Kidney (tissue), 14 donors: ENCODE results near the gene ROMO1. TPM values are rescaled to one million over a fixed set of nuclear protein-coding genes. Genes with fewer than 3 reads are reported as not detected.
"Not testable (repeated sequence)": the region's sequence is repeated elsewhere in the genome, so short reads cannot be mapped to it uniquely, and the experiment has no call there.

Source experiments
- DNase-seq, 5 donors: peaks; one replicate each; pipeline ENCODE4 v3.0.0-alpha.2; 2013 to 2020
- FAIRE-seq: peaks from 2 replicates; lab custom pipeline; 2012; peaks lifted over from hg19 to GRCh38; lab: Jason Lieb, UNC
- H3K27ac ChIP-seq, 2 donors: one replicate each; pipeline ENCODE4 v1.7.0; 2013; ENCODE audit warnings: low read depth in 2 of 2, low read length in 2 of 2, inconsistent platforms in 1 of 2
- H3K27me3 ChIP-seq: one replicate; pipeline ENCODE4 v1.7.1; 2013; ENCODE audit warnings: low read length, inconsistent platforms; ENCODE audit not compliant: control insufficient read depth, insufficient read depth
- H3K36me3 ChIP-seq, 3 donors: one replicate each; pipeline versions ENCODE4 v1.7.0 to v1.7.1; 2013; ENCODE audit warnings: low read length in 3 of 3, control low read depth in 1 of 3, inconsistent platforms in 1 of 3; ENCODE audit not compliant: insufficient read depth in 3 of 3, control insufficient read depth in 2 of 3
- H3K4me1 ChIP-seq, 3 donors: one replicate each; pipeline versions ENCODE4 v1.7.0 to v1.7.1; 2013; ENCODE audit warnings: low read length in 3 of 3, inconsistent platforms in 1 of 3, low read depth in 1 of 3; ENCODE audit not compliant: control insufficient read depth in 2 of 3, insufficient read depth in 2 of 3
- H3K4me3 ChIP-seq, 3 donors: one replicate each; pipeline versions ENCODE4 v1.7.0 to v1.8.1; 2013; ENCODE audit warnings: low read length in 3 of 3, control low read depth in 1 of 3, inconsistent platforms in 1 of 3
- H3K9ac ChIP-seq, 3 donors: one replicate each; pipeline versions ENCODE4 v1.7.0 to v1.7.1; 2013; ENCODE audit warnings: low read length in 3 of 3, control low read depth in 1 of 3, inconsistent platforms in 1 of 3
- H3K9me3 ChIP-seq, 3 donors: one replicate each; pipeline versions ENCODE4 v1.7.0 to v1.7.1; 2013; ENCODE audit warnings: low read length in 3 of 3, control low read depth in 1 of 3, inconsistent platforms in 1 of 3; ENCODE audit not compliant: control insufficient read depth in 2 of 3, insufficient read depth in 1 of 3
- intact Hi-C: fragments of 100-400 bp; cut with DNase I; formaldehyde crosslinking; loops from one replicate; pipeline ENCODE4 v1.11.1; 2022
- polyA plus RNA-seq: library from polyadenylated mRNA; stranded (reverse); fragments of 350-450 nt; fragmentation: Illumina TruSeq; extraction: RNeasy Lipid Tissue Mini Kit (QIAGEN cat#74804); gene quantifications from one replicate; pipeline ENCODE4 v1.2.3, GENCODE V29; 2014; ENCODE audit warnings: low read depth, low replicate concordance; ENCODE audit not compliant: insufficient read depth
- total RNA-seq: library from RNA; stranded (reverse); fragmentation: NEBNext Ultra II Directional; extraction: Animal tissue kit (Norgen Biotek cat#: 25700); gene quantifications from one replicate; pipeline ENCODE4 v1.2.1, GENCODE V29; 2021
- TF ChIP-seq, protein P1 (sequence below): IDR thresholded peaks from 3 replicates; pipeline ENCODE4 v1.5.1; 2012; ENCODE audit warnings: mild to moderate bottlenecking, moderate library complexity, borderline replicate concordance; ENCODE audit not compliant: insufficient read depth; ENCODE audit errors: extremely low read depth
- donor health status: control.
- donor health status: control.
- donor health status: control.
- donor health status: control.
- donor health status: control.
- donor health status: DM: yes; HTN: yes; CAD: no.
- donor health status: Normal renal cell carcinoma (clear cell type).

ROMO1 gene
- total and polyA plus RNA-seq, 2 donors from 2014 or later = 141 to 408 TPM

GRCh38 chr20:35716330-35716729, 17.1 kb downstream of the ROMO1 start:
- H3K4me1 ChIP-seq = peaks cover 0 to 2% (median 0%) of the 10 kb centered on the region in 3 donors
- DNase-seq (no peak), FAIRE-seq (no peak)
- H3K36me3 ChIP-seq = peaks cover 24 to 75% (median 50%) of the 10 kb centered on the region in 3 donors
- intact Hi-C loops = no loop called here
- TF ChIP-seq, protein P1, sequence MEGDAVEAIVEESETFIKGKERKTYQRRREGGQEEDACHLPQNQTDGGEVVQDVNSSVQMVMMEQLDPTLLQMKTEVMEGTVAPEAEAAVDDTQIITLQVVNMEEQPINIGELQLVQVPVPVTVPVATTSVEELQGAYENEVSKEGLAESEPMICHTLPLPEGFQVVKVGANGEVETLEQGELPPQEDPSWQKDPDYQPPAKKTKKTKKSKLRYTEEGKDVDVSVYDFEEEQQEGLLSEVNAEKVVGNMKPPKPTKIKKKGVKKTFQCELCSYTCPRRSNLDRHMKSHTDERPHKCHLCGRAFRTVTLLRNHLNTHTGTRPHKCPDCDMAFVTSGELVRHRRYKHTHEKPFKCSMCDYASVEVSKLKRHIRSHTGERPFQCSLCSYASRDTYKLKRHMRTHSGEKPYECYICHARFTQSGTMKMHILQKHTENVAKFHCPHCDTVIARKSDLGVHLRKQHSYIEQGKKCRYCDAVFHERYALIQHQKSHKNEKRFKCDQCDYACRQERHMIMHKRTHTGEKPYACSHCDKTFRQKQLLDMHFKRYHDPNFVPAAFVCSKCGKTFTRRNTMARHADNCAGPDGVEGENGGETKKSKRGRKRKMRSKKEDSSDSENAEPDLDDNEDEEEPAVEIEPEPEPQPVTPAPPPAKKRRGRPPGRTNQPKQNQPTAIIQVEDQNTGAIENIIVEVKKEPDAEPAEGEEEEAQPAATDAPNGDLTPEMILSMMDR = no peak
- H3K27ac ChIP-seq = no peak overlapping the region
- H3K4me3 ChIP-seq = no peak overlapping the region
- no peak overlapping the region for H3K9ac ChIP-seq
- no peaks in the 10 kb centered on the region for H3K27me3 ChIP-seq
- H3K9me3 ChIP-seq = no peaks in the 10 kb centered on the region

DNA sequence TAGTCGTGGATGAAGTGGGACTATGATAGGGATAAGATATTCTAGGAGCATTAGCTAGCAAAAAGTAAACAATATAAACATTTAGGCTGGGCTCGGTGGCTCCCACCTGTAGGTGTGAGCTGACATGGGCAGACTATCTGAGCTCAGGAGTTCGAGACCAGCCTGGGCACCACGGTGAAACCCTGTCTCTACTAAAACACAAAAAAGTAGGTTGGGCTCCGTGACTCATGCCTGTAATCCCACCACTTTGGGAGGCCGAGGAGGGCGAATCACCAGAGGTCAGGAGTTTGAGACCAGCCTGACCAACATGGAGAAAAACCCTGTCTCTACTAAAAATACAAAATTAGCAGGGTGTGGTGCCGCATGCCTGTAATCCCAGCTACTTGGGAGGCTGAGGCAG, 19.1 kb downstream of the ROMO1 start:
- H3K4me3 ChIP-seq, H3K4me1 ChIP-seq, H3K27me3 ChIP-seq, H3K9me3 ChIP-seq, DNase-seq, FAIRE-seq, H3K27ac ChIP-seq, intact Hi-C loops, H3K9ac ChIP-seq: not testable (repeated sequence)
- peaks cover 31 to 77% (median 53%) of the 10 kb centered on the region in 3 donors for H3K36me3 ChIP-seq

DNA sequence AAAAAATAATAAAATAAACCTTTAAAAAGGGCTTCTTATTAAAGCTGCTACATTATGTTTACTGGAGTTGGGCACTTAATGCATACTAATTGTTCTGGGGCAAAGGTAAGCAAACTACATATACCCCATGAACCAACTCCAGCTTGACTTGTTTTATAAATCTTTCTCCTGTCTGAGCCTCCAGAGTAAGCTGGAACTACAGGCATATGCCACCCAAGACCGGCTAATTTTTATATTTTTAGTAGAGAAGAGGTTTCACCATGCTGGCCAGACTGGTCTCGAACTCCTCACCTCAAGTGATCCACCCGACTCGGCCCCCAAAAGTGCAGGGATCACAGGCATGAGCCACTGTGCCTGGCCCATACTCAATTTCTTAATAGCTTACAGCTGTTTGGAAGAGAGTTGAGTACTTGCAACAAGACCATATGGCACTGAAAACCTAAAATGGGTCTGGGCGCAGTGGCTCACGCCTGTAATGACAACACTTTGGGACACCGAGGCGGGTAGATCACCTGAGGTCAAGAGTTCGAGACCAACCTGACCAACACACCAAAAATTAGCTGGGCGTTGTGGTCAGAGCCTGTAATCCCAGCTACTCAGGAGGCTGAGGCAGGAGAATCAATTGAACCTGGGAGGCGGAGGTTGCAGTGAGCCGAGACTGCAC, 19.9 kb downstream of the ROMO1 start:
- Histone ChIP-seq H3K36me3 (peaks cover 29 to 78% (median 53%) of the 10 kb centered on the region in 3 donors), H3K27ac (no peak overlapping the region), H3K27me3 (no peaks in the 10 kb centered on the region), H3K4me3 (no peak overlapping the region), H3K9ac (no peak overlapping the region), H3K4me1 (peaks cover 0 to 2% (median 0%) of the 10 kb centered on the region in 3 donors), H3K9me3 (no peaks in the 10 kb centered on the region)
- FAIRE-seq (no peak), DNase-seq (no peak)
- intact Hi-C loops = no loop called here
- TF ChIP-seq, protein P1 = no peak

- TF ChIP-seq, protein P1 = no peak
- Histone ChIP-seq H3K27me3 (no peaks in the 10 kb centered on the region), H3K4me3 (no peak overlapping the region), H3K4me1 (peaks cover 0 to 2% (median 0%) of the 10 kb centered on the region in 3 donors), H3K36me3 (peaks cover 32 to 80% (median 54%) of the 10 kb centered on the region in 3 donors), H3K27ac (no peak overlapping the region), H3K9ac (no peak overlapping the region), H3K9me3 (no peaks in the 10 kb centered on the region)
- intact Hi-C loops = no loop called here
- no peak for DNase-seq
- no peak for FAIRE-seq
Observed at GRCh38 chr20:35719717-35720116, 20.5 kb downstream of the ROMO1 start.
